Measurements from ENCODE around the gene ARHGAP25. TPM values are rescaled to one million over a fixed set of nuclear protein-coding genes. Genes with fewer than 3 reads are reported as not detected.

Gene ARHGAP25
- total RNA-seq, 1 donor, result 3.0 TPM

- no peak for DNase-seq (ENCODE audit: low read depth)
- no peak overlapping the region for H3K4me3 ChIP-seq (ENCODE audit: low read depth, low read length)
- TF ChIP-seq CTCF (IDR thresholded peaks at IDR 0.05; ENCODE audit: insufficient read depth, low read depth, low read length), result no peak
Observed at GRCh38 chr2:68733365-68733764, 1.2 kb upstream of the ARHGAP25 start.

- TF ChIP-seq CTCF (IDR thresholded peaks at IDR 0.05; ENCODE audit: insufficient read depth, low read depth, low read length), result no peak
- no peak overlapping the region for H3K4me3 ChIP-seq (ENCODE audit: low read depth, low read length)
- no peak for DNase-seq (ENCODE audit: low read depth)
Observed at GRCh38 chr2:68734176-68734575, 435 bp upstream of the ARHGAP25 start.

- no peak for TF ChIP-seq CTCF (IDR thresholded peaks at IDR 0.05; ENCODE audit: insufficient read depth, low read depth, low read length)
- H3K4me3 ChIP-seq (ENCODE audit: low read depth, low read length), result no peak overlapping the region
- no peak for DNase-seq (ENCODE audit: low read depth)
Observed at GRCh38 chr2:68736086-68736485, 1.5 kb downstream of the ARHGAP25 start.

- TF ChIP-seq CTCF (IDR thresholded peaks at IDR 0.05; ENCODE audit: insufficient read depth, low read depth, low read length), result no peak
- no peak overlapping the region for H3K4me3 ChIP-seq (ENCODE audit: low read depth, low read length)
- DNase-seq (ENCODE audit: low read depth), result no peak
Observed at GRCh38 chr2:68737711-68738110, 3.1 kb downstream of the ARHGAP25 start.

DNA sequence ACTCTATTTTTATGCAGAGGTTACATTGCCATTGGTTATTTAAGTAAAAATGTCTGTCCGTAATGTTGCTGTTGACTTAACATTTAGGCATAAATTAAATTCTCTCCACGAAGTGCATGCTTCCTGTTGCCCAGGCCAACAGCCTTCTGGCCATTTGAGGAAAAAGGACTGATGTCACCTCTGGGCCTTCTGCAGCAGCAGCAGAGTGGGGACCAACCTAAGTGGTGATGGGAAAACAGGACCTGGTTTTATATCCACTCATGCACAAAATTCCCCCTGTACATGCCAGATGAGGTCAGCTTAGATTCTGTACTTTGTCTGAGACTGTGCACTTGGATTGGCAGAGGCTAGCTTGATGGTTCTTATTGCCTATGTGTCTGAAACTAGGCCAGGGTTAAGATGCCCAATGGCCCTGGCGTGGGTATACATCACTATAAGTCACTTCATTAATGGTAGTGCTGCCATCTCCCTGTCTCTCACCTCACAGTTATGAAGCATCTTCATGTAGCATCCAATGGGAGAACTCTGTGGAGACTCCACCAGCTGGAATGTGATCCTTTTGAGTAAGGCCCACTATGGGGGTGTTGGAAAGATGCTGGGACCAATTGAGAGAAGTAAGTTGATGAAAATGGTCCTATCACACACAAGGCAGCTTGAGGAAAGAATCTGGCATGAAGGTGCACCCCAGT is 4.4 kb downstream of the ARHGAP25 start:
- H3K4me3 ChIP-seq (ENCODE audit: low read depth, low read length), result no peak overlapping the region
- DNase-seq (ENCODE audit: low read depth), result no peak

GRCh38 chr2:68739595-68740399 is 5.2 kb downstream of the ARHGAP25 start:
- no peak overlapping the region for H3K4me3 ChIP-seq (ENCODE audit: low read depth, low read length)
- TF ChIP-seq CTCF (IDR thresholded peaks at IDR 0.05; ENCODE audit: insufficient read depth, low read depth, low read length), result no peak
- DNase-seq (ENCODE audit: low read depth), result no peak

More for the DNA sequence above, 4.4 kb downstream of the ARHGAP25 start:
- no peak for TF ChIP-seq CTCF (IDR thresholded peaks at IDR 0.05; ENCODE audit: insufficient read depth, low read depth, low read length)

Measured in fibroblast of villous mesenchyme (primary cell).